NCI-H1048 (cell line): ENCODE data around the gene PIM3.
"Not testable (repeated sequence)": the region's sequence is repeated elsewhere in the genome, so short reads cannot be mapped to it uniquely, and the experiment has no call there.

Experiments
- DNase-seq: peaks from one replicate; lab custom pipeline; 2025; lab: John Stamatoyannopoulos, UW

The PIM3 gene

GRCh38 chr22:49943771-49944398 lies 16.7 kb upstream of the PIM3 start:
- DNase-seq: no peak

GRCh38 chr22:49944399-49944891 lies 16.1 kb upstream of the PIM3 start:
- DNase-seq: no peak

- DNase-seq: not testable (repeated sequence)
Measured at GRCh38 chr22:49945042-49945794, 15.4 kb upstream of the PIM3 start.

- no peak for DNase-seq
Measured at GRCh38 chr22:49946612-49947295, 13.8 kb upstream of the PIM3 start.

GRCh38 chr22:49947296-49947622 lies 13.3 kb upstream of the PIM3 start:
- DNase-seq: no peak

- DNase-seq: no peak
Measured at GRCh38 chr22:49948116-49948957, 12.2 kb upstream of the PIM3 start.

- no peak for DNase-seq
Measured at GRCh38 chr22:49948958-49949913, 11.3 kb upstream of the PIM3 start.

- DNase-seq: no peak
Measured at GRCh38 chr22:49949914-49950292, 10.7 kb upstream of the PIM3 start.

- DNase-seq: no peak
Measured at GRCh38 chr22:49950396-49950994, 10.1 kb upstream of the PIM3 start.

- DNase-seq: no peak
Measured at GRCh38 chr22:49951000-49951677, 9.4 kb upstream of the PIM3 start.

- no peak for DNase-seq
Measured at GRCh38 chr22:49951678-49951985, 8.9 kb upstream of the PIM3 start.

GRCh38 chr22:49951986-49952896 lies 8.3 kb upstream of the PIM3 start:
- no peak for DNase-seq

- DNase-seq: no peak
Measured at GRCh38 chr22:49953027-49953679, 7.4 kb upstream of the PIM3 start.

GRCh38 chr22:49953680-49954344 lies 6.8 kb upstream of the PIM3 start:
- DNase-seq: no peak

GRCh38 chr22:49954354-49954753 lies 6.2 kb upstream of the PIM3 start:
- DNase-seq: no peak

GRCh38 chr22:49954991-49955580 lies 5.5 kb upstream of the PIM3 start:
- no peak for DNase-seq

GRCh38 chr22:49955581-49956417 lies 4.8 kb upstream of the PIM3 start:
- DNase-seq: no peak
